ENCODE measurements around the gene CDC26.

CDC26 gene

GRCh38 chr9:113293285-113293878 is 18.0 kb upstream of the CDC26 start:
- no peaks in the 10 kb centered on the region for H3F3A ChIP-seq (ENCODE audit: insufficient read depth)
- H2AFZ ChIP-seq (ENCODE audit: low read depth, low read length, severe bottlenecking): no peak overlapping the region
- peaks cover 32% of the 10 kb centered on the region; the same call in 1 of the 2 replicates for H3K36me3 ChIP-seq (ENCODE audit: low read length)
- no peaks in the 10 kb centered on the region for H3K9me3 ChIP-seq (ENCODE audit: insufficient read depth, low read length)
- no peak overlapping the region for H3K4me2 ChIP-seq (ENCODE audit: low read depth, low read length, poor library complexity, severe bottlenecking)
- TF ChIP-seq EZH2phosphoT487 (conservative IDR thresholded peaks at IDR 0.05; ENCODE audit: low read length) (no peak), CTCF (IDR thresholded peaks at IDR 0.05; ENCODE audit: insufficient read depth, low read length, poor library complexity, severe bottlenecking) (no peak)
- H3K27ac ChIP-seq (ENCODE audit: low read depth, low read length): no peak overlapping the region
- H4K20me1 ChIP-seq (ENCODE audit: low read depth, low read length): no peaks in the 10 kb centered on the region
- H3K27me3 ChIP-seq (ENCODE audit: low read length): no peaks in the 10 kb centered on the region
- no peaks in the 10 kb centered on the region for H3K79me2 ChIP-seq (ENCODE audit: insufficient read depth, low read length)
- H3K4me3 ChIP-seq (ENCODE audit: insufficient read depth, low read length, poor library complexity, severe bottlenecking): no peak overlapping the region
- no peaks in the 10 kb centered on the region for H3K9me2 ChIP-seq (replicated peaks; ENCODE audit: insufficient read depth, low read length)
- no peak overlapping the region for H3K9ac ChIP-seq (ENCODE audit: low read length)

GRCh38 chr9:113290052-113290607 is 14.8 kb upstream of the CDC26 start:
- Histone ChIP-seq H4K20me1 (ENCODE audit: low read depth, low read length) (no peaks in the 10 kb centered on the region; the same call in 1 of the 2 replicates), H3F3A (ENCODE audit: insufficient read depth) (no peaks in the 10 kb centered on the region), H3K27ac (ENCODE audit: low read depth, low read length) (no peak overlapping the region), H2AFZ (ENCODE audit: low read depth, low read length, severe bottlenecking) (no peak overlapping the region), H3K36me3 (ENCODE audit: low read length) (peaks cover 56% of the 10 kb centered on the region; the same call in 1 of the 2 replicates), H3K27me3 (ENCODE audit: low read length) (no peaks in the 10 kb centered on the region), H3K9ac (ENCODE audit: low read length) (no peak overlapping the region), H3K4me3 (ENCODE audit: insufficient read depth, low read length, poor library complexity, severe bottlenecking) (no peak overlapping the region), H3K9me2 (replicated peaks; ENCODE audit: insufficient read depth, low read length) (no peaks in the 10 kb centered on the region), H3K9me3 (ENCODE audit: insufficient read depth, low read length) (no peaks in the 10 kb centered on the region), H3K79me2 (ENCODE audit: insufficient read depth, low read length) (no peaks in the 10 kb centered on the region), H3K4me2 (ENCODE audit: low read depth, low read length, poor library complexity, severe bottlenecking) (no peak overlapping the region)
- no peak for TF ChIP-seq CTCF (IDR thresholded peaks at IDR 0.05; ENCODE audit: insufficient read depth, low read length, poor library complexity, severe bottlenecking)
- TF ChIP-seq EZH2phosphoT487 (conservative IDR thresholded peaks at IDR 0.05; ENCODE audit: low read length): no peak

GRCh38 chr9:113289091-113289490 is 13.7 kb upstream of the CDC26 start:
- no peaks in the 10 kb centered on the region for H3K9me3 ChIP-seq (ENCODE audit: insufficient read depth, low read length)
- no peaks in the 10 kb centered on the region for H3K27me3 ChIP-seq (ENCODE audit: low read length)
- H3K79me2 ChIP-seq (ENCODE audit: insufficient read depth, low read length): no peaks in the 10 kb centered on the region
- H2AFZ ChIP-seq (ENCODE audit: low read depth, low read length, severe bottlenecking): no peak overlapping the region
- no peak overlapping the region for H3K4me3 ChIP-seq (ENCODE audit: insufficient read depth, low read length, poor library complexity, severe bottlenecking)
- no peak overlapping the region for H3K4me2 ChIP-seq (ENCODE audit: low read depth, low read length, poor library complexity, severe bottlenecking)
- H3F3A ChIP-seq (ENCODE audit: insufficient read depth): no peaks in the 10 kb centered on the region
- H4K20me1 ChIP-seq (ENCODE audit: low read depth, low read length): no peaks in the 10 kb centered on the region; the same call in 1 of the 2 replicates
- H3K36me3 ChIP-seq (ENCODE audit: low read length): peaks cover 65% of the 10 kb centered on the region; the same call in 1 of the 2 replicates
- no peaks in the 10 kb centered on the region for H3K9me2 ChIP-seq (replicated peaks; ENCODE audit: insufficient read depth, low read length)
- H3K9ac ChIP-seq (ENCODE audit: low read length): no peak overlapping the region
- no peak overlapping the region for H3K27ac ChIP-seq (ENCODE audit: low read depth, low read length)
- TF ChIP-seq EZH2phosphoT487 (conservative IDR thresholded peaks at IDR 0.05; ENCODE audit: low read length) (no peak), CTCF (IDR thresholded peaks at IDR 0.05; ENCODE audit: insufficient read depth, low read length, poor library complexity, severe bottlenecking) (no peak)

Measured in SU-DHL-6 (cell line).